Fibroblast of lung (primary cell): ENCODE data around the gene ZNF580. TPM values are rescaled to one million over a fixed set of nuclear protein-coding genes. Genes with fewer than 3 reads are reported as not detected.

Source experiments
- DNase-seq, 2 donors: peaks; one replicate each; pipeline versions ENCODE4 v3.0.0 to v3.0.0-alpha.2; 2010; ENCODE audit warnings: low read depth in 2 of 2
- H2AFZ ChIP-seq: 2 replicates; pipeline ENCODE4 v1.5.1; 2012; ENCODE audit warnings: low read length, control low read depth, inconsistent platforms
- H3K27ac ChIP-seq: 2 replicates; pipeline ENCODE4 v1.5.1; 2011; ENCODE audit warnings: low read length, control low read depth; ENCODE audit not compliant: insufficient read depth
- H3K27me3 ChIP-seq: 2 replicates; pipeline ENCODE4 v1.5.1; 2011; ENCODE audit warnings: mild to moderate bottlenecking, low read length; ENCODE audit not compliant: control insufficient read depth, insufficient read depth
- H3K36me3 ChIP-seq: 2 replicates; pipeline ENCODE4 v1.5.1; 2011; ENCODE audit warnings: low read length; ENCODE audit not compliant: control insufficient read depth, insufficient read depth
- H3K4me1 ChIP-seq: 2 replicates; pipeline ENCODE4 v1.5.1; 2011; ENCODE audit warnings: low read length; ENCODE audit not compliant: control insufficient read depth, insufficient read depth; ENCODE audit errors: extremely low read depth
- H3K4me2 ChIP-seq: 2 replicates; pipeline ENCODE4 v1.5.1; 2011; ENCODE audit warnings: low read length, control low read depth; ENCODE audit not compliant: insufficient read depth; ENCODE audit errors: extremely low read depth
- H3K4me3 ChIP-seq, 4 experiments: fragments of 200-600 bp in 1 of 4; sonication (generic) in 1 of 4; replicated peaks in 1 of 4; 2 replicates each; pipeline ENCODE4 v1.5.1; 2011 to 2016; ENCODE audit warnings: low read length in 4 of 4, low read depth in 3 of 4, mild to moderate bottlenecking in 3 of 4, control low read depth in 2 of 4, inconsistent platforms in 1 of 4, mixed read lengths in 1 of 4; ENCODE audit not compliant: insufficient read depth in 1 of 4; ENCODE audit errors: control extremely low read depth in 1 of 4
- H3K79me2 ChIP-seq: 2 replicates; pipeline ENCODE4 v1.5.1; 2012; ENCODE audit warnings: mild to moderate bottlenecking, low read length, inconsistent platforms; ENCODE audit not compliant: control insufficient read depth, insufficient read depth
- H3K9ac ChIP-seq: 2 replicates; pipeline ENCODE4 v1.5.1; 2011; ENCODE audit warnings: mild to moderate bottlenecking, low read length, control low read depth; ENCODE audit not compliant: insufficient read depth
- H3K9me3 ChIP-seq: 2 replicates; pipeline ENCODE4 v1.5.1; 2012; ENCODE audit warnings: low read depth, low read length; ENCODE audit not compliant: control insufficient read depth, insufficient read depth
- H4K20me1 ChIP-seq: 2 replicates; pipeline ENCODE4 v1.5.1; 2011; ENCODE audit warnings: low read length; ENCODE audit not compliant: control insufficient read depth, insufficient read depth; ENCODE audit errors: extremely low read depth
- CTCF ChIP-seq, 2 donors: IDR thresholded peaks in 1 of 2; conservative IDR thresholded peaks in 1 of 2; 1 replicate in 1 of 2; 2 replicates in 1 of 2; pipeline ENCODE4 v1.5.1; 2011 to 2012; ENCODE audit warnings: low read length in 2 of 2, control low read depth in 1 of 2, inconsistent platforms in 1 of 2, low read depth in 1 of 2, mild to moderate bottlenecking in 1 of 2
- EZH2 ChIP-seq: IDR thresholded peaks from 2 replicates; pipeline ENCODE4 v1.5.1; 2012; ENCODE audit warnings: low read length, control low read depth, mild to moderate bottlenecking; ENCODE audit errors: missing control alignments
- polyA plus RNA-seq, 2 donors: library from polyadenylated mRNA; depleted of rRNA in 1 of 2; stranded (reverse) in 1 of 2; unstranded in 1 of 2; fragments of >200 nt; gene quantifications; 2 replicates each; pipeline ENCODE4 v1.2.1, GENCODE V29; 2011 to 2012; ENCODE audit warnings: missing spikeins in 1 of 2
- total RNA-seq: library from RNA; depleted of rRNA; stranded (reverse); fragments of >200 nt; gene quantifications from 2 replicates; pipeline ENCODE4 v1.2.1, GENCODE V29; 2014

Gene ZNF580
- total and polyA plus RNA-seq, 2 donors (not counting 1 experiment from before 2014, with no cell fraction given) = 4.1 to 7.2 TPM

GRCh38 chr19:55609326-55609725, 31.5 kb upstream of the ZNF580 start:
- Histone ChIP-seq H4K20me1 (no peaks in the 10 kb centered on the region), H3K27ac (no peak overlapping the region), H3K9me3 (no peaks in the 10 kb centered on the region), H3K4me1 (peaks cover 6% of the 10 kb centered on the region), H3K9ac (no peak overlapping the region), H3K27me3 (no peaks in the 10 kb centered on the region), H3K4me2 (no peak overlapping the region), H3K4me3 (no peak overlapping the region), H3K36me3 (peaks cover 5% of the 10 kb centered on the region), H3K79me2 (peaks cover 34% of the 10 kb centered on the region), H2AFZ (no peak overlapping the region)
- TF ChIP-seq EZH2 (no peak), CTCF (conservative IDR thresholded peaks at IDR 0.05 in 1 of 2, IDR thresholded peaks at IDR 0.05 in 1 of 2; ENCODE audit: low read depth in 1 of 2, low read length in 2 of 2) (no peak)
- DNase-seq = no peak

GRCh38 chr19:55611300-55611982, 29.4 kb upstream of the ZNF580 start:
- DNase-seq = no peak
- Histone ChIP-seq H4K20me1 (no peaks in the 10 kb centered on the region), H2AFZ (no peak overlapping the region)

More at GRCh38 chr19:55611300-55611982, 29.4 kb upstream of the ZNF580 start:
- H3K27ac ChIP-seq = no peak overlapping the region
- H3K4me3 ChIP-seq = no peak overlapping the region
- TF ChIP-seq CTCF (conservative IDR thresholded peaks at IDR 0.05 in 1 of 2, IDR thresholded peaks at IDR 0.05 in 1 of 2; ENCODE audit: low read depth in 1 of 2, low read length in 2 of 2) = no peak
- TF ChIP-seq EZH2 = no peak
- peaks cover 27% of the 10 kb centered on the region for H3K79me2 ChIP-seq
- H3K27me3 ChIP-seq = no peaks in the 10 kb centered on the region
- peaks cover 2% of the 10 kb centered on the region for H3K4me1 ChIP-seq
- peaks cover 17% of the 10 kb centered on the region for H3K36me3 ChIP-seq
- H3K9me3 ChIP-seq = no peaks in the 10 kb centered on the region
- no peak overlapping the region for H3K4me2 ChIP-seq
- no peak overlapping the region for H3K9ac ChIP-seq
